ENCODE measurements around the gene CDKL2. TPM values are rescaled to one million over a fixed set of nuclear protein-coding genes. Genes with fewer than 3 reads are reported as not detected.

Gene CDKL2
- total RNA-seq, 1 experiment from 2014 or later = 1.5 TPM

- Histone ChIP-seq H3K27ac (ENCODE audit: insufficient read length, low read depth, low read length) (no peak overlapping the region), H4K20me1 (ENCODE audit: control insufficient read depth, insufficient read depth, insufficient read length) (no peaks in the 10 kb centered on the region), H2BK5ac (ENCODE audit: insufficient read length, low read length) (no peak overlapping the region), H3K23me2 (ENCODE audit: insufficient read length, low read depth, low read length, poor library complexity, severe bottlenecking) (no peaks in the 10 kb centered on the region), H2AK5ac (ENCODE audit: insufficient read length, low read length) (no peak overlapping the region), H2AFZ (ENCODE audit: low read length) (no peak overlapping the region), H3K18ac (ENCODE audit: insufficient read length, low read depth, low read length) (no peak overlapping the region), H3K23ac (ENCODE audit: insufficient read length, low read depth, low read length) (no peak overlapping the region), H2BK12ac (ENCODE audit: insufficient read length, low read depth, low read length) (no peak overlapping the region), H3K9me3 (ENCODE audit: control insufficient read depth, low read depth, low read length) (no peaks in the 10 kb centered on the region), H3K4me2 (ENCODE audit: insufficient read depth, insufficient read length, low read length) (no peak overlapping the region), H3K9ac (ENCODE audit: extremely low read depth, insufficient read length, low read length) (no peak overlapping the region), H2BK120ac (ENCODE audit: low read depth, low read length, poor library complexity, severe bottlenecking) (no peak overlapping the region), H4K8ac (replicated peaks; ENCODE audit: insufficient read length, low read depth, low read length) (no peak overlapping the region), H3K4me1 (ENCODE audit: insufficient read depth, low read length) (no peaks in the 10 kb centered on the region), H3K27me3 (ENCODE audit: insufficient read depth, low read length) (no peaks in the 10 kb centered on the region), H4K91ac (ENCODE audit: insufficient read length, low read depth, low read length) (no peak overlapping the region), H3K56ac (ENCODE audit: insufficient read length, low read depth, low read length) (no peak overlapping the region), H3K79me2 (ENCODE audit: insufficient read depth, low read length) (no peaks in the 10 kb centered on the region; the same call in 1 of the 2 replicates), H3T11ph (ENCODE audit: low read length) (no peak overlapping the region), H3K4ac (ENCODE audit: low read depth, low read length) (no peak overlapping the region), H3K79me1 (ENCODE audit: insufficient read depth, low read depth, low read length, poor library complexity, severe bottlenecking) (no peaks in the 10 kb centered on the region), H3K14ac (ENCODE audit: insufficient read depth, low read length) (no peak overlapping the region), H2BK15ac (ENCODE audit: low read depth, low read length) (no peak overlapping the region), H4K5ac (ENCODE audit: insufficient read length, low read depth, low read length) (no peak overlapping the region), H2BK20ac (ENCODE audit: low read depth, low read length, poor library complexity, severe bottlenecking) (no peak overlapping the region)
- H3K27me3 Mint-ChIP-seq (ENCODE audit: low read depth) = no peaks in the 10 kb centered on the region
- peaks cover 40 to 90% (median 89%) of the 10 kb centered on the region in 3 experiments; a peak in 6 of 7 replicates for H3K36me3 Mint-ChIP-seq (ENCODE audit: insufficient read depth in 1 of 3, low read depth in 3 of 3)
- peak overlapping the region in 1 of 3 experiments; percentile 80; a peak in 2 of 7 replicates for H3K27ac Mint-ChIP-seq
- no peak overlapping the region for H3K4me3 Mint-ChIP-seq
- H3K9me3 Mint-ChIP-seq = no peaks in the 10 kb centered on the region
- peaks cover 7 to 9% of the 10 kb centered on the region in 2 experiments; a peak in 3 of 4 replicates for H3K4me1 Mint-ChIP-seq
- no peak for DNase-seq
- no peak for TF ChIP-seq CTCF (conservative IDR thresholded peaks at IDR 0.05)
- WGBS (ENCODE audit: extremely low coverage, insufficient read length, low lambda C conversion rate) = no CpG with 5 or more reads among the region's 1 CpG
Measured at GRCh38 chr4:75654905-75655304, 24.6 kb upstream of the CDKL2 start.

Measured in H9 (cell line).